Measurements from ENCODE around the gene STAG1.
"Not testable (repeated sequence)": the region's sequence is repeated elsewhere in the genome, so short reads cannot be mapped to it uniquely, and the experiment has no call there.

Gene STAG1

DNA sequence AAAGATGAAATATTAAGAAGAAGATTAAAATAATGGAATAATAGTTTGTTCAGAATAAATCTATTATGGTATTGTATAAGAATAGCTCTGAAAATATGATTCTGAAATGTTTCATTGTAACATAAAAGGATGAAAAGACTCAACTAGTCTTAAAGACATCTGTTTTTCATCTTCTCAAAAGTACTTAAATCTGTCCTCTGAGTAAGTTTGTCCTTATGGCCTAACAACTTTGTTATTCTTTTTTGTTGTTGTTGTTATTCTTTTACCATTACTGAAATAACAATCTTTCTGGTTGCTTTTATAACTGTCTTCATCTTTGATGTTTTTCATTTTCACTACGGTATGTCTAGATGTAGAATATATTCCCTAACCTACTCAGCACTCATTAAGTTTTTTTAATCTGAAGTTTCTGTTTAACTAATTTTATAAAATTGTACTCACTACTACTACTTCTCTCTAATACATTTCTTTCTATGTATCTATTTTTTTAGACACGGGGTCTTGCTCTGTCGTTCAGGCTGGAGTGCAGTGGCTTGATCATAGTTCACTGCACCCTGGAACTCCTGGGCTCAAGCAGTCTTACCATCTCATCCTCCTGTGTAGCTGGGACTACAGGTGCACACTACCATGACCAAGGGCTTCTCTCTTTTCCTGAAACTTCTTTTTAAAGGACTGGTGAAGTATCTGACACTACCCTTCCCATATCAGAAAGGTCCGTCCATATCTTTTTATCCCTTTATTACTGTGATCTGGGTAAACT is 261.4 kb downstream of the STAG1 start:
- no peak for DNase-seq

GRCh38 chr3:136485777-136486176 is 266.4 kb downstream of the STAG1 start:
- DNase-seq, result no peak

DNA sequence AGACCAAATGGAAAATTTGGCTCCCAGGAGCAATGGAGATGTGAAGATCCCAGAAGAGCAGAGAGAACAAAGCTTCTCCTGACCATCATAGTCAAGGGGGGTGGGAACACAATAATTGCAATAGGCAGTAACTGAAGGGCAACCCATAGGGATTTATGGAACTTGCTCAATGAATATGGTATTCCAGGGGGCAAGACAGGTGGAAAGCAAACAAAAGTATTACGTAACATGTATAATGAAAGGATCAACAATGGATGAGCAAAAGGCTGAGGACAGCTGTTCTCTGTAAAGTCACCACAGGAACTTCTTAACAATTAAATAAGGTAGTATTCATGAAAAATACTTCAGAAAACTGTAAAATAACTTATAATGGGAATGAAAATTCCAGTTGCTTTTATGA is 275.9 kb downstream of the STAG1 start:
- DNase-seq, result no peak

- DNase-seq, result not testable (repeated sequence)
These were observed 277.3 kb downstream of the STAG1 start for GRCh38 chr3:136474876-136475275.

DNA sequence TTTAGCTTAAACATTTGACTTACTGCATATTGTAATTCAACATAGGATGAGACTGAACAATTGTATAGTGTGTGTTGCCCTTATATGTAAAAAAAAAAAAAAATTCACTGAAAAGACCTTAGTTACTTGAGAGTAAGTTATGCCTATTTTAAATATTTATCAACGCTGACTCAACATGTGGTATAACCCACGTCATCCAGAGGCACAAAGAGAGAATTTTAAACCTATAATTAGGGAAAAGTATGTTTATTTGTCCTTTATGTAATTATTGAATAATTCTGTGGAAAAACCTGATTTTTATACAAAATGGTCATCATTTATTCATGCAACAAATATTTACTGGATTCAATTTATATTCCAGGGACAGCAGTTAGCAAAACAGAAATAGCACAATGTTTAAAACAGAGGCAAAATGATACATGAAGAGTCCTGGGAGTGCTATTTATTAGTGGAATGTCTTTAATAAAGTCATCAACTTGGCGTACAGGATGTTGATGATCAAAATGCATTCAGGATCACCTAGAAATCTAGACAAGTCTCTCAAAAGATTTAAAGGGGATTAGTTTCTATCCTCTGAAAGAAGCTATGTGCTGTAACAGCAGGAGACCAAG is 278.4 kb downstream of the STAG1 start:
- DNase-seq, result no peak

DNA sequence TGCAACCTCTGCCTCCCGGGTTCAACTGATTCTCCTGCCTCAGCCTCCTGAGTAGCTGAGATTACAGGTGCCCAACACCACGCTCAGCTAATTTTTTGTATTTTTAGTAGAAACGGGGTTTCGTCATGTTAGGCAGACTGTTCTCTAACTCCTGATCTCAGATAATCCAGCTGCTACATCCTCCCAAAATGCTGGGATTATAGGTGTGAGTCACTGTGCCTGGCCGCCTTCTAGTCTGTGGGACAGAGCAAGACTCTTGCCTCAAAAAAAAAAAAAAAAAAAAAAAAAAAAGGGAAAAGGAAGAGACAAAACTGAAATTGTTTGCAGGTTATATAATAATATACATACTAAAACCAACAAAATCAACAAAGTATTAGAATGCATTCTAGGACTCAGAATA is 286.9 kb downstream of the STAG1 start:
- no peak for DNase-seq

GRCh38 chr3:136464502-136464901 is 287.7 kb downstream of the STAG1 start:
- no peak for DNase-seq

- DNase-seq, result no peak
These were observed 289.0 kb downstream of the STAG1 start for GRCh38 chr3:136463170-136463569.

- DNase-seq, result no peak
These were observed 294.4 kb downstream of the STAG1 start for GRCh38 chr3:136457793-136458192.

- DNase-seq, result no peak
These were observed 296.0 kb downstream of the STAG1 start for GRCh38 chr3:136456196-136456595.

- no peak for DNase-seq
These were observed 307.6 kb downstream of the STAG1 start for GRCh38 chr3:136444581-136444980.

DNA sequence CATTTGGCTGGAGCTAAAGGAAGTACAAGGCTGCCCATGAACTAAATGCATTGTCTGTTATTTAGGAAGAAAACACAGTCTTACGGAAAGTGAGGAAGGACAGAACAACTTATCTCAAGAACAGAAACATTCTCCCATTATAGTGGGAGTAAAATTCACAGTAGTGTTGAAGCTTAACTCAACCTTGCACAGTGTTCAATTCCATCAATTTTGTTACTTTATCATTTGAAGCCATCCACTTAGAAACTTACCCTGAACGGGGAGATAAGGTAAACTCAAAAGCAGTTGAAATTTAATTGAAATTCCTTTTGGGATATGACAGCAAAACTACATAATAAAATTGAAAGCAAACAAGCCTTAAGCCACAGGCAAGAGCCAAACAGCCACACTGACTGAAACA is 315.1 kb downstream of the STAG1 start:
- DNase-seq, result no peak

GRCh38 chr3:136434429-136434828 is 317.7 kb downstream of the STAG1 start:
- no peak for DNase-seq

DNA sequence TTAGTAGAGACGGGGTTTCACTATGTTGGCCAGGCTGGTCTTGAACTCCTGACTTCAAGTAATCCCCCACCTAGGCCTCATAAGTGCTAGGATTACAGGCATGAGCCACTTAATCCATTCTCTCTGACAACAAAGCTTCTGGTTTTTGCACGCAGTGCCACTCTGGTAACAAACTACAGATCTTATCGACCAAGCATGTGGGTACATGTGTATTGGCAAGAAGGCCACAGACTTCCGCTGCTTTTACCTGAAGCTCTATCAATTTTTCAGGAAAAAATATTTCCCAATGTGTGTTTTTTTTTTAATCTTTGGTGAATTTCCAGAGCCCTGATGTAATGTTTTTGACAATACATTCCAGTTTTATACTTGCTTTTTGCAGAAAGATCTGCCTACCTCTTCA is 319.5 kb downstream of the STAG1 start:
- no peak for DNase-seq

GRCh38 chr3:136428167-136428566 is 324.0 kb downstream of the STAG1 start:
- no peak for DNase-seq

DNA sequence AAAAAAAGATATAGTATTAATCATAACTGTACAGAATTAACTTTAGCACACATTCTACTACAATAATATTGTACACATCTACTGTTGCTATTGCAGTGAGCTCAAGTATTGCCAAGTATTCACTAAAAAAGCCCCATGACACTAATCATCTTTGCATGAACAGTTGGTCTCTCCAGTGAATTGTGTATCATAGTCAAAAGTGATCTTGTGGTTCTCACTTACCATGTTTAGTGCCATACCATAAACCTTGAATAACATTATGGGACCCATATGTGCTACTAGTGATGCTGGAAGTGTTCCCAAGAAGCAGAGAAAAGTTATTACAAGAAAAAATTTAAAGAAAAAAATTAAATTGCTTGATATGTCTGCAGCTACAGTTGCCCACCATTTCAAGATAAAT is 324.9 kb downstream of the STAG1 start:
- DNase-seq, result no peak

DNA sequence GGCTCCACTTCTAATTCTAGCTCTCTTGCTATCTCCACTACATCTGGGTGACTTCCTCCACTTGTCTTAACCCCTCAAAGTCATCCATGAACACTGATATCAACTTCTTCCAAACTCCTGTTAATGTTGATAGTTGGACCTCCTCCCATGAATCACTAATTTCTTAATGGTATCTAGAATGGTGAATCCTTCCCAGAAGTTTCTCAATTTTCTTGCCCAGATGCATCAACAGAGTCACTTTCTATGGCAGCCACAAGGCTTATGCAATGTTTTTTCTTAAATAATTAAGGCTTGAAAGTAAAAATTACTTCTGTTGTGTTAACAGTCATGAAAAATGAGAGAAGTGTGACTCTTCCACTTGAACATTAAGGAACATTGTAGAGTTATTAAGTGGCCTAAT is 337.7 kb downstream of the STAG1 start:
- no peak for DNase-seq

DNA sequence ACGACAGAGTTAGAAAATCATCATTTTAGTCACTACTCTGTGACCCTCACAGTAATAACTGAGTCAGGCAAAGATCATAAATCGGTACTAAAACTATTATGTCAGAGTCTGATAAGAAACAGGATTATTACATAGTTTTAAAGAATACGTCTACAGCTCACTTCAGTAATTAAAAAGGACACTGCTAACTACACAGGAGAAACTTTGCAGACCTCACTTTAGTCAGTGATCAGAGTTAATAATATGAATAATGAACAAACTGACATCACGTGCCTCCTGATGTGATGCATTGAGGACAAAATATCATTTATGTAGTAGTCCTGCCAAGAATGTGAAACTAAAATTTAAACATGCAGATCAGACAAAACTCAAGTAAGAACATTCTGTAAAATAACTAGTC is 339.9 kb downstream of the STAG1 start:
- no peak for DNase-seq

DNA sequence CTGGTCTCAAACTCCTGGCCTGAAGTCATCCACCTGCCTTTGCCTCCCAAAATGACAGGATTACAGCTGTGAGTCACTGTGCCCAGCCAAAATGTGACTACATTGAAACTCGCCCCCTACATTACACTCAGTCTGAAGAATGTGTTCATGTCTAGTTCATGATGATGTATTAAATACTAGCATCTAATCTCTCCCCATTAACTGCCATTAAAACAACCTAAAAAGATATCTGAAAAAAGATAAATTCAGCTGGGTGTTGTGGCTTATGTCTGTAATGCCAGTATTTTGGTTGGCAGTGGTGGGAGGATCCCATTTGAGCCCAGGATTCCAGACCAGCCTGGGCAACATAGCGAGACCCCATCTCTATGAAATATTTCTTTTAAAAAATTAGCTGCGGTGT is 342.6 kb downstream of the STAG1 start:
- DNase-seq, result no peak

DNA sequence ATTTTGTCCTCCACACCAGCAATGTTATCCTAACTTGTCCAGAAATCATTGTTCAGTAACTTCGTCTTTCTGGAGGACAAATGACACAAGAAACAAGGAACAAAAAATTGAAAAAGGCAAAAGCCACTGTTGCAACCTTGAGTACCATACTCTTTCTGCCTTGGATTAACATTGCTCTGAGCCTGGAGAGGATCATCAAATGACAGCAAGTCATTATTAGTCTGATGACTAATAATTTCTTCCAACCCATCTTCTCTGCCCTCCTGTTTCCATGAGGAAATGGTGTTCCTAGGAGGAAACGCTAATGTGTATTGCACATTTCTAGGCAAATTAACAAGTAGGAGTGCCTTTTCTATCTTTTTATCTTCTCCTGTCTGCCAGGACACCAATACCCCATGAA is 348.1 kb downstream of the STAG1 start:
- DNase-seq, result no peak

GRCh38 chr3:136396916-136397315 is 355.3 kb downstream of the STAG1 start:
- DNase-seq, result no peak

DNA sequence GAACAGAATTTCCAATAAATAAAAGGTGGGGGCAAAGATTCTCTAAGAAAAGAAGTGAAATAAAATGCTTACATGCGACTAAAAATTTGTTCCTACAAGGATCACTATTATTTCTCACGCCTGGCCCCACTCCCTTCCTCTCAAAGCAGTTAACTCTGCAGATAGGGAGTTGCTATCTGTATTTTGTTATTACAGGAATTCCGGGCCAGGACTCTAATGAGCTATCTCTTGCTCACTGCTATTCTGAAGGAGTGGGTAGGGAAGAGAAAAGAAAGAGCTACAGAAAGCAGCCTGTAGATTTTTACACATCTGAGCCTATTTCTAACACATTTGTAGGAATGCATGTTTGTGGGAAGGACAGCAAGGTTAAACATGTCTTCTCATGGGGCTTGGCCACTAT is 361.6 kb downstream of the STAG1 start:
- DNase-seq, result no peak

DNA sequence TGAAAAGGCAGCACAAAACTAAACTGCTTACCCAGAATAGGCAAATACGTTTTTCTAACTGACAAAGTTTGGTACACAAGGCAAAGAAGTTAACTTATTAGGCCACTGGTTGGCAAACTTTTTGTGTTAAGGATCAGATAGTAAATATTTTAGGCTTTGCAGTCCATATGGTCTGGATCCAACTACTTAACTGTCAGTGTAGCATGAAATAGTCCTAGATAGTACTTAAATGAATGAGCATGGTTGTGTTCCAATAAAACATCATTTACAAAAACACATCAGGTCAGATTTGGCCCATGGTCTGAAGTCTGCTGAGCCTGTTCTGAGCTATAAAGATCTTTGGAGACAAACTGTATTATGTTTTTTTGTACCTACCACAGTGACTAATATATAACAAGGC is 365.1 kb downstream of the STAG1 start:
- DNase-seq, result no peak

DNA sequence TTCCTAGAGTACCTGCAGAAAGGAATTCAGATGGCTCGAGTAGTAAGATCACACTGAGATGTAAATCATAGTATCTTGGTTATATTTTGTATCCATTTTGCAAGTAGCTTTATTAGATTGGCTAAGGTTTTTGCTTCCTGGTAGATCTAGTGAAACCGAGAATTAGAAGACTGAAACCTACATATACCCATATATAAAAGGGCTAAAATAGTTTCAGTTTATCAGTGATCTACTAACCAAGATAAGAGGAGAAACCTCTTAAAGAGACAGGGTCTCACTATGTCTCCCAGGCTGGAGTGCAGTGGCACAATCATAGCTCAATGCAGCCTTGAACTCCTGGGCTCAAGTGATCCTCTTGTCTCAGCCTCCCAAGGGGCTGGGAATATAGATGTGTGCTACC is 366.7 kb downstream of the STAG1 start:
- DNase-seq, result no peak

DNA sequence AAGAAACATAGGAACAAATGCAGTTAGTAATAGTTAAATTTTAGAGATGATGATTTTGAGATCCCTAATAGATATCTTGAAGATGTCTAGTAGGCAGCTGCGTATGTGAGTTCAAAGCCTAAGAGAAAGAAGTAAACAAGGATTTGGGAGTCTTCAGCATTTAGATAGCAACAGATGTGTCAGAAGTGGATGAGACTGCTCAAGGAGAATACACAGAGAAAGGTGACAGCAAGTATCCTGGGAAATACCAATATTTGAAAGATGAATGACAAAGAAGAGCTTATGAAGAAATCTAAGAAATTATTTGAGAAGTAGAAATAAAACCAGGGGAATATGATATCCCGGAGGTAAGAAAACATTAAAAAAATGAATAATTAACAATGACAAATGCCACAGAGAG is 371.1 kb downstream of the STAG1 start:
- no peak for DNase-seq

All from 8988T (cell line).